K562 (cell line): ENCODE measurements around the gene NKIRAS1. TPM values are rescaled to one million over a fixed set of nuclear protein-coding genes. Genes with fewer than 3 reads are reported as not detected.
A peak's percentile ranks its signal among the peaks of the same experiment; 100 is the strongest.

ENCODE experiments used
- LARP7 ChIP-seq: fragments of 450-650 bp; IDR thresholded peaks from 2 replicates; pipeline ENCODE4 v1.6.1; 2016
- NCOA2 ChIP-seq, 2 experiments: fragments of 450-650 bp; IDR thresholded peaks; 2 replicates each; pipeline ENCODE4 v1.6.1; 2018; ENCODE audit warnings: mild to moderate bottlenecking in 2 of 2, moderate library complexity in 1 of 2; ENCODE audit not compliant: partially characterized antibody in 2 of 2
- SMARCC2 ChIP-seq: fragments of 450-650 bp; IDR thresholded peaks from 2 replicates; pipeline ENCODE4 v1.6.1; 2017; ENCODE audit warnings: antibody characterized with exemption, moderate library complexity, mild to moderate bottlenecking, low read depth
- SMC3 ChIP-seq: conservative IDR thresholded peaks from 2 replicates; pipeline ENCODE4 v1.6.1; 2011; ENCODE audit warnings: low read depth, low read length, improper control_type of control experiment; ENCODE audit not compliant: insufficient read depth
- ZFP36 ChIP-seq: fragments of 150-350 bp; IDR thresholded peaks from 2 replicates; pipeline ENCODE4 v1.6.1; 2018; ENCODE audit warnings: low read length, low read depth; ENCODE audit not compliant: partially characterized antibody
- ZKSCAN1 ChIP-seq: fragments of 150-350 bp; IDR thresholded peaks from 2 replicates; pipeline ENCODE4 v1.6.1; 2016; ENCODE audit warnings: low read depth, low read length
- polyA plus RNA-seq, 8 experiments: library from polyadenylated mRNA; depleted of rRNA in 4 of 8; stranded (reverse) in 5 of 8; unstranded in 3 of 8; fragments of >200 nt; fragmentation: Nextera tagmentation in 2 of 8; fragmentation: Illumina TruSeq in 1 of 8; extraction: Ambion mirVana in 2 of 8; extraction: Trizol in 1 of 8; gene quantifications; 2 replicates each; pipeline versions ENCODE4 v1.2.1 to v1.2.3, GENCODE V29; 2011 to 2014; ENCODE audit warnings: inconsistent platforms in 1 of 8, missing spikeins in 1 of 8
- total RNA-seq, 7 experiments: library from RNA; depleted of rRNA in 6 of 7; stranded (reverse); fragments of >200 nt in 6 of 7; fragmentation: Illumina TruSeq in 2 of 7; extraction: Trizol in 2 of 7; gene quantifications; 2 replicates each; pipeline versions ENCODE4 v1.2.1 to v1.2.3, GENCODE V29; 2011 to 2021; ENCODE audit warnings: low replicate concordance in 1 of 7
- TF ChIP-seq, protein P1 (sequence below), 2 experiments: fragments of 150-350 bp in 1 of 2; IDR thresholded peaks; 2 replicates each; pipeline ENCODE4 v1.6.1; 2012 to 2016; ENCODE audit warnings: low read depth in 2 of 2, low read length in 2 of 2, mild to moderate bottlenecking in 1 of 2, moderate library complexity in 1 of 2
- TF ChIP-seq, protein P2 (sequence below): sonication (generic); formaldehyde crosslinking; IDR thresholded peaks from 2 replicates; pipeline ENCODE4 v1.9.0; 2022; ENCODE audit warnings: mild to moderate bottlenecking, missing genetic modification reagents
- TF ChIP-seq, protein P3 (sequence below), 2 experiments: fragments of 450-650 bp; IDR thresholded peaks; 2 replicates each; pipeline ENCODE4 v1.6.1; 2016; ENCODE audit warnings: mild to moderate bottlenecking in 2 of 2, borderline replicate concordance in 1 of 2, low read depth in 1 of 2, moderate library complexity in 1 of 2

Gene NKIRAS1
- total and polyA plus RNA-seq, 9 of the 15 experiments (the other 6 are each of a cell fraction or from before 2014, with no cell fraction given): 5.1 to 10.3 (median 6.3) TPM

DNA sequence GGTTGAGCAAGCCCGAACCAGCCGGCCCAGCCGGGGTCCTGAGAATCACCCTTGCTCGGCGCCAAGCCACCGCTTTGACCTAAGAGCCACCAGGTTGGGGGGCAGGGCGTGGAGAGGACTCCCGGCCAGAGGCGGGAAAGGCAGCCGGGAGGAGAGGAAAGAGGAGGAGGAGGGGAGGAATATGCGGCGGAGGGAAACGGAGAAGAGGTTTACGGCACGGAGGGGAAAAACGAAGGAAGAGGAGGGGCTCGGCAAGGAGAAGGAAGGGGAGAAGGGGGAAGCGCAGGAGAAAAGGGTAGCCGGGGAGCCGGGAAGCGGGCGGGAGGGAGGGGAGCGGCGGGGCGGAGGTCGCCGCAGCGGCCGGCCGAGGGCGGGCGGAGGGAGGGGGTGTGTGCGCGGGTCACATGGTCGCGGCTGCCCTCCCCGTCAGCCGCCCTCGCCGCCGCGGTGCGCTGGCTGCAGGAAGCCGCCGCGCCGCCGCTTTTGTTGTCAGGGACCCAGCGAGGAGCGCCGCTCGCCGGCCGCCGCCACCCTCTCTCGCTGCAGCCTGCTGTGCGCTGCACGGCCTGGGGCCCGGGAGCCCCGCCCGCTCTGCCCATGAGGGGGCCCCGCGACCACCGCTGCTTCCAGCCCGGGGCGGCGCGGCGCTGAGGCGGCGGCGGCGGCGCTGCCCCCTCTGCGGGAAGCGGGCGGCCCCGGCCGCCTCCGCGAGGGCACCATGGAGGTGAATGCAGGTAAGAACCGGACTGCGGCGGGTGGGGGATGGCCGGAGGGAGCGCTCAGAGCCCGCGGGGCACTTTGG is 28.3 kb upstream of the NKIRAS1 start, which contains the start of gene NR1D2 (continued):
- TF ChIP-seq, protein P1, sequence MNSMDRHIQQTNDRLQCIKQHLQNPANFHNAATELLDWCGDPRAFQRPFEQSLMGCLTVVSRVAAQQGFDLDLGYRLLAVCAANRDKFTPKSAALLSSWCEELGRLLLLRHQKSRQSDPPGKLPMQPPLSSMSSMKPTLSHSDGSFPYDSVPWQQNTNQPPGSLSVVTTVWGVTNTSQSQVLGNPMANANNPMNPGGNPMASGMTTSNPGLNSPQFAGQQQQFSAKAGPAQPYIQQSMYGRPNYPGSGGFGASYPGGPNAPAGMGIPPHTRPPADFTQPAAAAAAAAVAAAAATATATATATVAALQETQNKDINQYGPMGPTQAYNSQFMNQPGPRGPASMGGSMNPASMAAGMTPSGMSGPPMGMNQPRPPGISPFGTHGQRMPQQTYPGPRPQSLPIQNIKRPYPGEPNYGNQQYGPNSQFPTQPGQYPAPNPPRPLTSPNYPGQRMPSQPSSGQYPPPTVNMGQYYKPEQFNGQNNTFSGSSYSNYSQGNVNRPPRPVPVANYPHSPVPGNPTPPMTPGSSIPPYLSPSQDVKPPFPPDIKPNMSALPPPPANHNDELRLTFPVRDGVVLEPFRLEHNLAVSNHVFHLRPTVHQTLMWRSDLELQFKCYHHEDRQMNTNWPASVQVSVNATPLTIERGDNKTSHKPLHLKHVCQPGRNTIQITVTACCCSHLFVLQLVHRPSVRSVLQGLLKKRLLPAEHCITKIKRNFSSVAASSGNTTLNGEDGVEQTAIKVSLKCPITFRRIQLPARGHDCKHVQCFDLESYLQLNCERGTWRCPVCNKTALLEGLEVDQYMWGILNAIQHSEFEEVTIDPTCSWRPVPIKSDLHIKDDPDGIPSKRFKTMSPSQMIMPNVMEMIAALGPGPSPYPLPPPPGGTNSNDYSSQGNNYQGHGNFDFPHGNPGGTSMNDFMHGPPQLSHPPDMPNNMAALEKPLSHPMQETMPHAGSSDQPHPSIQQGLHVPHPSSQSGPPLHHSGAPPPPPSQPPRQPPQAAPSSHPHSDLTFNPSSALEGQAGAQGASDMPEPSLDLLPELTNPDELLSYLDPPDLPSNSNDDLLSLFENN (IDR thresholded peaks at IDR 0.05; ENCODE audit: low read depth in 2 of 2, low read length in 2 of 2): no peak
- TF ChIP-seq NCOA2 (IDR thresholded peaks at IDR 0.05; ENCODE audit: partially characterized antibody in 2 of 2) (no peak), SMARCC2 (no peak), ZKSCAN1 (no peak), LARP7 (0 out of 2 replicates have a peak, but pooled peaks have one; percentile 78), SMC3 (no peak), ZFP36 (no peak)
- TF ChIP-seq, protein P2, sequence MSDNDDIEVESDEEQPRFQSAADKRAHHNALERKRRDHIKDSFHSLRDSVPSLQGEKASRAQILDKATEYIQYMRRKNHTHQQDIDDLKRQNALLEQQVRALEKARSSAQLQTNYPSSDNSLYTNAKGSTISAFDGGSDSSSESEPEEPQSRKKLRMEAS (CRISPR knock-in tag): no peak
- TF ChIP-seq, protein P3, sequence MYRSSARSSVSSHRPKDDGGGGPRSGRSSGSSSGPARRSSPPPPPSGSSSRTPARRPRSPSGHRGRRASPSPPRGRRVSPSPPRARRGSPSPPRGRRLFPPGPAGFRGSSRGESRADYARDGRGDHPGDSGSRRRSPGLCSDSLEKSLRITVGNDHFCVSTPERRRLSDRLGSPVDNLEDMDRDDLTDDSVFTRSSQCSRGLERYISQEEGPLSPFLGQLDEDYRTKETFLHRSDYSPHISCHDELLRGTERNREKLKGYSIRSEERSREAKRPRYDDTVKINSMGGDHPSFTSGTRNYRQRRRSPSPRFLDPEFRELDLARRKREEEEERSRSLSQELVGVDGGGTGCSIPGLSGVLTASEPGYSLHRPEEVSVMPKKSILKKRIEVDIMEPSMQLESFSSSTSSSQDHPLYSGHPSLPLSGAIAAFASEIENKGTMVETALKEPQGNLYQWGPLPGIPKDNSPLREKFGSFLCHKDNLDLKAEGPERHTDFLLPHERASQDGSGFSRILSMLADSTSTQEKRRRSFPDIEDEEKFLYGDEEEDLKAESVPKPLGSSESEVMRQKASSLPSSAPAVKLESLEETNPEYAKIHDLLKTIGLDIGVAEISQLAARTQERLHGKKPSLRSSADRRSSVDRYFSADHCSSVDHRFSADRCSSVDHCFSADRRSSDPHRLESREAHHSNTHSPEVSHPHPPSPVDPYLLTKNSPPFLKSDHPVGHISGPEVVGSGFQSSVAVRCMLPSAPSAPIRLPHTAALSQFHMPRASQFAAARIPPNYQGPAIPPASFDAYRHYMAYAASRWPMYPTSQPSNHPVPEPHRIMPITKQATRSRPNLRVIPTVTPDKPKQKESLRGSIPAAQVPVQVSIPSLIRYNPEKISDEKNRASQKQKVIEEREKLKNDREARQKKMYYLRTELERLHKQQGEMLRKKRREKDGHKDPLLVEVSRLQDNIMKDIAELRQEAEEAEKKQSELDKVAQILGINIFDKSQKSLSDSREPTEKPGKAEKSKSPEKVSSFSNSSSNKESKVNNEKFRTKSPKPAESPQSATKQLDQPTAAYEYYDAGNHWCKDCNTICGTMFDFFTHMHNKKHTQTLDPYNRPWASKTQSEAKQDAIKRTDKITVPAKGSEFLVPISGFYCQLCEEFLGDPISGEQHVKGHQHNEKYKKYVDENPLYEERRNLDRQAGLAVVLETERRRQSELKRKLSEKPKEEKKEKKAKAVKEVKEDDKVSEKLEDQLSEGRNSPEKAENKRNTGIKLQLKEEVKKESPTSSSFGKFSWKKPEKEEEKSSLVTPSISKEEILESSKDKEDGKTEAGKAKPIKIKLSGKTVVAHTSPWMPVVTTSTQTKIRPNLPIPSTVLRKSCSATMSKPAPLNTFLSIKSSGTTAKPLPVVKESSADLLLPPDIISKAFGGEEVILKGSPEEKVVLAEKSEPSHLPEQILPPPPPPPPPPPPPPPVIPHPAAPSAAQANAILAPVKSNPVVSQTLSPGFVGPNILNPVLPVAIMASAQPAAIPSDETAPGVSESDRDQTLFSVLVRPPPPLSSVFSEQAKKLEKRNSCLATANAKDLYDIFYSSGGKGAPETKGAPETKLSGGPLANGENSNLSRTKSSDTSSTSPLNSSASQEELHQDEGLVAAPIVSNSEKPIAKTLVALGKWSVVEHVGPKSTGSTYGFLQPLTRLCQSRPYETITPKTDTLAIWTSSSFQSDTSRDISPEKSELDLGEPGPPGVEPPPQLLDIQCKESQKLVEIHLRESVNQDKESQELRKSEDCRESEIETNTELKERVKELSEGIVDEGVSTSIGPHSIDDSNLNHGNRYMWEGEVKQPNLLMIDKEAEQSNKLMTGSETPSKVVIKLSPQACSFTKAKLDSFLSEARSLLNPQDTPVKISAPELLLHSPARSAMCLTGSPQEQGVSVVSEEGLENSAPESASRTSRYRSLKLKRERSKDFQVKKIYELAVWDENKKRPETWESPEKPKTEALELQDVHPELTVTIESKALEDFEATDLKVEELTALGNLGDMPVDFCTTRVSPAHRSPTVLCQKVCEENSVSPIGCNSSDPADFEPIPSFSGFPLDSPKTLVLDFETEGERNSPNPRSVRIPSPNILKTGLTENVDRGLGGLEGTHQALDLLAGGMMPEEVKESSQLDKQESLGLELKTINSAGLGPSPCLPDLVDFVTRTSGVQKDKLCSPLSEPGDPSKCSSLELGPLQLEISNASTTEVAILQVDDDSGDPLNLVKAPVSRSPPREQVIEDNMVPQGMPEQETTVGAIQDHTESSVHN (IDR thresholded peaks at IDR 0.05; ENCODE audit: borderline replicate concordance in 1 of 2, low read depth in 1 of 2): no peak
